SK-N-SH treated with all-trans-retinoic acid at 6 μM for 48 hours (cell line): ENCODE results near the gene GMNN.

Experiments used
- ATAC-seq: fragments of 200-7000 bp; cut with Tn5 transposase; 3 replicates; pipeline ENCODE4 v1.9.1; 2020; ENCODE audit warnings: mild to moderate bottlenecking, moderate library complexity
- ARNTL ChIP-seq: fragments of 450-650 bp; formaldehyde crosslinking; IDR thresholded peaks from 2 replicates; pipeline ENCODE4 v1.5.0; 2020; ENCODE audit warnings: low read depth, mild to moderate bottlenecking, moderate library complexity, borderline replicate concordance
- BACH2 ChIP-seq: fragments of 250-450 bp; sonication (Bioruptor Pico); IDR thresholded peaks from 2 replicates; pipeline ENCODE4 v1.9.0; 2021; ENCODE audit warnings: mild to moderate bottlenecking, borderline replicate concordance
- CREB5 ChIP-seq: fragments of 250-450 bp; sonication (Bioruptor Pico); IDR thresholded peaks from 2 replicates; pipeline ENCODE4 v1.5.1; 2020; ENCODE audit warnings: low read depth, mild to moderate bottlenecking, moderate library complexity
- CSDC2 ChIP-seq: fragments of 250-450 bp; sonication (Bioruptor Pico); IDR thresholded peaks from 2 replicates; pipeline ENCODE4 v1.5.0; 2020; ENCODE audit warnings: mild to moderate bottlenecking, moderate library complexity
- CSRNP3 ChIP-seq: fragments of 250-450 bp; sonication (Bioruptor Pico); IDR thresholded peaks from 2 replicates; pipeline ENCODE4 v1.5.1; 2021; ENCODE audit warnings: mild to moderate bottlenecking, moderate library complexity
- ESRRG ChIP-seq: fragments of 250-450 bp; sonication (Bioruptor Pico); IDR thresholded peaks from 2 replicates; pipeline ENCODE4 v1.6.1; 2021; ENCODE audit warnings: mild to moderate bottlenecking
- GLIS3 ChIP-seq: fragments of 250-450 bp; sonication (Bioruptor Pico); IDR thresholded peaks from 2 replicates; pipeline ENCODE4 v1.5.0; 2020; ENCODE audit warnings: mild to moderate bottlenecking, moderate library complexity
- OSR1 ChIP-seq: fragments of 250-450 bp; sonication (Bioruptor Pico); IDR thresholded peaks from 2 replicates; pipeline ENCODE4 v1.8.0; 2022; ENCODE audit warnings: moderate library complexity, mild to moderate bottlenecking, inconsistent platforms
- PATZ1 ChIP-seq: fragments of 250-450 bp; sonication (Bioruptor Pico); IDR thresholded peaks from 2 replicates; pipeline ENCODE4 v1.8.0; 2020; ENCODE audit warnings: mild to moderate bottlenecking, moderate library complexity, borderline replicate concordance
- POU6F1 ChIP-seq: fragments of 250-450 bp; sonication (Bioruptor Pico); IDR thresholded peaks from 2 replicates; pipeline ENCODE4 v1.8.0; 2021; ENCODE audit warnings: low read depth, mild to moderate bottlenecking, moderate library complexity, borderline replicate concordance
- PPARA ChIP-seq: fragments of 250-450 bp; sonication (Bioruptor Pico); IDR thresholded peaks from 2 replicates; pipeline ENCODE4 v1.5.0; 2020; ENCODE audit warnings: mild to moderate bottlenecking, borderline replicate concordance
- RARB ChIP-seq: fragments of 250-450 bp; sonication (Bioruptor Pico); IDR thresholded peaks from 2 replicates; pipeline ENCODE4 v1.8.0; 2021; ENCODE audit warnings: mild to moderate bottlenecking, moderate library complexity
- SNAI2 ChIP-seq: fragments of 250-450 bp; sonication (Bioruptor Pico); IDR thresholded peaks from 2 replicates; pipeline ENCODE4 v1.5.0; 2020; ENCODE audit warnings: mild to moderate bottlenecking, moderate library complexity
- TCF4 ChIP-seq: fragments of 250-450 bp; sonication (Bioruptor Pico); IDR thresholded peaks from 2 replicates; pipeline ENCODE4 v1.8.0; 2021; ENCODE audit warnings: mild to moderate bottlenecking, moderate library complexity, borderline replicate concordance
- TOX ChIP-seq: fragments of 250-450 bp; sonication (Bioruptor Pico); IDR thresholded peaks from 2 replicates; pipeline ENCODE4 v1.8.0; 2021; ENCODE audit warnings: mild to moderate bottlenecking, moderate library complexity, borderline replicate concordance
- TSHZ2 ChIP-seq: fragments of 250-450 bp; sonication (Bioruptor Pico); IDR thresholded peaks from 2 replicates; pipeline ENCODE4 v1.5.0; 2020; ENCODE audit warnings: mild to moderate bottlenecking, moderate library complexity
- ZC3H10 ChIP-seq: fragments of 250-450 bp; sonication (Bioruptor Pico); IDR thresholded peaks from 2 replicates; pipeline ENCODE4 v1.5.1; 2021; ENCODE audit warnings: mild to moderate bottlenecking, moderate library complexity
- ZFP30 ChIP-seq: fragments of 450-650 bp; formaldehyde crosslinking; IDR thresholded peaks from 2 replicates; pipeline ENCODE4 v1.5.0; 2022; ENCODE audit warnings: mild to moderate bottlenecking, moderate library complexity
- ZNF565 ChIP-seq: fragments of 450-650 bp; formaldehyde crosslinking; conservative IDR thresholded peaks from 2 replicates; pipeline ENCODE4 v1.5.0; 2020; ENCODE audit warnings: low read depth, mild to moderate bottlenecking, moderate library complexity
- ZNF70 ChIP-seq: fragments of 450-650 bp; formaldehyde crosslinking; IDR thresholded peaks from 2 replicates; pipeline ENCODE4 v1.5.0; 2020; ENCODE audit warnings: mild to moderate bottlenecking, moderate library complexity
- ZNF8 ChIP-seq: fragments of 450-650 bp; formaldehyde crosslinking; IDR thresholded peaks from 2 replicates; pipeline ENCODE4 v1.5.0; 2020; ENCODE audit warnings: mild to moderate bottlenecking, moderate library complexity

The GMNN gene

GRCh38 chr6:24778121-24778520 lies 3.4 kb downstream of the GMNN start:
- ATAC-seq: no peak
- TF ChIP-seq TSHZ2 (CRISPR knock-in tag) (no peak), ARNTL (CRISPR knock-in tag) (no peak), ZNF70 (no peak), ZNF565 (CRISPR knock-in tag) (no peak), ESRRG (CRISPR knock-in tag) (no peak), ZC3H10 (CRISPR knock-in tag) (no peak), CREB5 (CRISPR knock-in tag) (no peak), PPARA (CRISPR knock-in tag) (no peak), PATZ1 (CRISPR knock-in tag) (no peak), OSR1 (CRISPR knock-in tag) (no peak), ZNF8 (CRISPR knock-in tag) (no peak), POU6F1 (no peak)

- TF ChIP-seq ZNF8 (CRISPR knock-in tag): no peak
- TF ChIP-seq BACH2 (CRISPR knock-in tag): no peak
- no peak for TF ChIP-seq CSDC2
- TF ChIP-seq POU6F1: no peak
- no peak for TF ChIP-seq ZNF70
- TF ChIP-seq SNAI2 (CRISPR knock-in tag): no peak
- no peak for TF ChIP-seq TCF4 (CRISPR knock-in tag)
- TF ChIP-seq ZNF565 (CRISPR knock-in tag): no peak
- no peak for TF ChIP-seq OSR1 (CRISPR knock-in tag)
- TF ChIP-seq RARB (CRISPR knock-in tag): no peak
- no peak for TF ChIP-seq GLIS3 (CRISPR knock-in tag)
- TF ChIP-seq TSHZ2 (CRISPR knock-in tag): no peak
- no peak for TF ChIP-seq PATZ1 (CRISPR knock-in tag)
- TF ChIP-seq TOX (CRISPR knock-in tag): no peak
- no peak for TF ChIP-seq ESRRG (CRISPR knock-in tag)
- TF ChIP-seq ZC3H10 (CRISPR knock-in tag): no peak
- TF ChIP-seq PPARA (CRISPR knock-in tag): no peak
- TF ChIP-seq ZFP30 (CRISPR knock-in tag): no peak
- TF ChIP-seq CSRNP3 (CRISPR knock-in tag): no peak
- ATAC-seq: no peak
Measured at GRCh38 chr6:24778878-24779277, 4.1 kb downstream of the GMNN start.
